Trophoblast cell (in vitro differentiated cells and primary cell): Measurements from ENCODE around the gene PARVA.

Experiments used
- DNase-seq, 2 donors: peaks; one replicate each; pipeline ENCODE4 v3.0.0-alpha.2; 2016
- H2AFZ ChIP-seq: 2 replicates; pipeline ENCODE4 v1.6.1; 2013; ENCODE audit warnings: low read length, moderate library complexity, mild to moderate bottlenecking; ENCODE audit not compliant: insufficient read depth, poor library complexity
- H2AK5ac ChIP-seq: 2 replicates; pipeline ENCODE4 v1.6.1; 2013; ENCODE audit warnings: mild to moderate bottlenecking, low read length
- H2BK120ac ChIP-seq: 2 replicates; pipeline ENCODE4 v1.6.1; 2013; ENCODE audit warnings: low read length, mild to moderate bottlenecking, moderate library complexity; ENCODE audit not compliant: insufficient read depth, poor library complexity
- H2BK12ac ChIP-seq: 2 replicates; pipeline ENCODE4 v1.6.1; 2013; ENCODE audit warnings: mild to moderate bottlenecking, low read length, moderate library complexity
- H2BK5ac ChIP-seq: 2 replicates; pipeline ENCODE4 v1.6.1; 2013; ENCODE audit warnings: low read length, low read depth, moderate library complexity, mild to moderate bottlenecking; ENCODE audit not compliant: poor library complexity
- H3K14ac ChIP-seq: 2 replicates; pipeline ENCODE4 v1.6.1; 2013; ENCODE audit warnings: mild to moderate bottlenecking, low read length
- H3K18ac ChIP-seq: 2 replicates; pipeline ENCODE4 v1.6.1; 2013; ENCODE audit warnings: mild to moderate bottlenecking, low read length
- H3K23ac ChIP-seq: 2 replicates; pipeline ENCODE4 v1.6.1; 2013; ENCODE audit warnings: low read length
- H3K27ac ChIP-seq: 2 replicates; pipeline ENCODE4 v1.5.1; 2013; ENCODE audit warnings: low read depth, mild to moderate bottlenecking, inconsistent platforms, low read length, moderate library complexity
- H3K27me3 ChIP-seq: 2 replicates; pipeline ENCODE4 v1.6.1; 2013; ENCODE audit warnings: inconsistent platforms, mild to moderate bottlenecking, low read length, moderate library complexity; ENCODE audit not compliant: insufficient read depth
- H3K36me3 ChIP-seq, 2 experiments: 1 replicate in 1 of 2; 2 replicates in 1 of 2; pipeline ENCODE4 v1.6.1; 2013; ENCODE audit warnings: low read length in 2 of 2, mild to moderate bottlenecking in 2 of 2, moderate library complexity in 1 of 2; ENCODE audit not compliant: insufficient read depth in 2 of 2, control insufficient read depth in 1 of 2
- H3K4ac ChIP-seq: 2 replicates; pipeline ENCODE4 v1.6.1; 2013; ENCODE audit warnings: low read depth, mild to moderate bottlenecking, low read length, moderate library complexity
- H3K4me1 ChIP-seq, 2 experiments: 1 replicate in 1 of 2; 2 replicates in 1 of 2; pipeline ENCODE4 v1.6.1; 2013; ENCODE audit warnings: low read length in 2 of 2, mild to moderate bottlenecking in 2 of 2, moderate library complexity in 1 of 2; ENCODE audit not compliant: insufficient read depth in 2 of 2, control insufficient read depth in 1 of 2
- H3K4me2 ChIP-seq: 2 replicates; pipeline ENCODE4 v1.6.1; 2013; ENCODE audit warnings: inconsistent platforms, mild to moderate bottlenecking, low read length, moderate library complexity
- H3K4me3 ChIP-seq: 2 replicates; pipeline ENCODE4 v1.5.1; 2013; ENCODE audit warnings: mild to moderate bottlenecking, low read depth, low read length, inconsistent platforms
- H3K79me1 ChIP-seq: one replicate; pipeline ENCODE4 v1.6.1; 2013; ENCODE audit warnings: low read length
- H3K79me2 ChIP-seq: 2 replicates; pipeline ENCODE4 v1.6.1; 2013; ENCODE audit warnings: low read length, mild to moderate bottlenecking; ENCODE audit not compliant: control insufficient read depth, insufficient read depth, poor library complexity
- H3K9ac ChIP-seq: 2 replicates; pipeline ENCODE4 v1.6.1; 2013; ENCODE audit warnings: mild to moderate bottlenecking, low read length
- H3K9me3 ChIP-seq: 2 replicates; pipeline ENCODE4 v1.6.1; 2013; ENCODE audit warnings: low read depth, mild to moderate bottlenecking, control low read depth, inconsistent platforms, low read length; ENCODE audit not compliant: insufficient read depth
- H4K12ac ChIP-seq: 2 replicates; pipeline ENCODE4 v1.6.1; 2013; ENCODE audit warnings: low read depth, mild to moderate bottlenecking, low read length, moderate library complexity
- H4K8ac ChIP-seq: 2 replicates; pipeline ENCODE4 v1.6.1; 2013; ENCODE audit warnings: low read depth, mild to moderate bottlenecking, low read length, moderate library complexity
- H4K91ac ChIP-seq: one replicate; pipeline ENCODE4 v1.6.1; 2013; ENCODE audit warnings: low read depth, mild to moderate bottlenecking, low read length, moderate library complexity
- WGBS: extraction: QIAGEN DNeasy Blood & Tissue Kit; methylation state at CpG from one replicate; pipeline ENCODE4 v1.1.7; 2013; ENCODE audit warnings: missing lambda C conversion rate; ENCODE audit not compliant: insufficient read length, insufficient coverage; ENCODE audit errors: extremely low coverage; 5-methylcytosine and 5-hydroxymethylcytosine counted together

Gene PARVA

DNA sequence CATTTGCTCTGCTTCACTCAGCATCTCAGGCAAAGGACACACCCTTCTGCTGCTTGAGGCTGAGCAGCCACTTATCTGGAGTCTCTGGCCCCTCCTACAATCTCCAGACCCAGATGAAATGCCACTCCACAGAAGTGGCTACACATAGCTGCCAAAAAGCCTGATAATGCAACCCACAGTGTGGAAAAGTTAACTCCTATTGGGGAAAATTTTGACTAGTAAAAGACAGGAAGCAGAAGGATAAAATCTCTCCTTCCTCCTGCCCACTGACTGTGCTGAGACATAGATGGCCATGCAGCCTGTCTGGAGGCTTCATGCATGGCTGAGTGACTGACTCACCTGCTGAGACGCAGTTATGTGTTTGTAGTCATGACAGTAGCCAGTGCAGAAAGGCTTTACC lies 204.6 kb downstream of the PARVA start:
- Histone ChIP-seq H3K18ac (no peak overlapping the region), H3K79me1 (peaks cover 14% of the 10 kb centered on the region), H2BK12ac (no peak overlapping the region), H4K8ac (no peak overlapping the region), H2BK5ac (no peak overlapping the region), H3K36me3 (no peaks in the 10 kb centered on the region), H2AFZ (no peak overlapping the region), H3K27ac (peak overlapping the region; percentile 50), H3K4me2 (no peak overlapping the region), H3K4ac (no peak overlapping the region), H3K79me2 (no peaks in the 10 kb centered on the region), H3K4me1 (peaks cover 0 to 4% of the 10 kb centered on the region in 2 experiments), H3K23ac (no peak overlapping the region), H3K9me3 (no peaks in the 10 kb centered on the region), H2BK120ac (no peak overlapping the region), H4K12ac (no peak overlapping the region), H3K14ac (no peak overlapping the region), H3K4me3 (no peak overlapping the region), H3K9ac (no peak overlapping the region), H2AK5ac (no peak overlapping the region), H3K27me3 (no peaks in the 10 kb centered on the region), H4K91ac (no peak overlapping the region)
- peak; percentile 74 to 81 for DNase-seq
- no CpG with 5 or more reads among the region's 1 CpG for WGBS
